CD4-positive, CD25-positive, alpha-beta regulatory T cell (primary cell): ENCODE results near the gene OSGIN1. TPM values are rescaled to one million over a fixed set of nuclear protein-coding genes. Genes with fewer than 3 reads are reported as not detected.
A peak's percentile ranks its signal among the peaks of the same experiment; 100 is the strongest.

Experiments
- ATAC-seq, 2 donors: fragments of 150-1000 bp; cut with Tn5 transposase; one replicate each; pipeline ENCODE4 v1.10.0; 2021; ENCODE audit warnings: low read depth in 2 of 2, moderate number of reproducible peaks in 2 of 2, moderate library complexity in 1 of 2
- DNase-seq, 3 donors: peaks; one replicate each; pipeline versions ENCODE4 v3.0.0 to v3.0.0-alpha.2; 2012 to 2022; ENCODE audit warnings: mixed read lengths in 1 of 3
- H3K27ac ChIP-seq: one replicate; pipeline ENCODE4 v1.7.0; 2013; ENCODE audit warnings: mild to moderate bottlenecking, low read length; ENCODE audit not compliant: insufficient read depth, poor library complexity, severe bottlenecking
- H3K27me3 ChIP-seq: one replicate; pipeline ENCODE4 v1.7.0; 2013; ENCODE audit warnings: low read length; ENCODE audit not compliant: control insufficient read depth, insufficient read depth
- H3K36me3 ChIP-seq: one replicate; pipeline ENCODE4 v1.7.0; 2013; ENCODE audit warnings: mild to moderate bottlenecking, low read length, moderate library complexity; ENCODE audit not compliant: control insufficient read depth, insufficient read depth
- H3K4me1 ChIP-seq: 2 replicates; pipeline ENCODE4 v1.7.0; 2013; ENCODE audit warnings: mild to moderate bottlenecking, low read length; ENCODE audit not compliant: insufficient read depth, control insufficient read depth, poor library complexity, severe bottlenecking
- H3K4me3 ChIP-seq: one replicate; pipeline ENCODE4 v1.7.0; 2013; ENCODE audit warnings: low read depth, mild to moderate bottlenecking, low read length, moderate library complexity
- H3K9me3 ChIP-seq, 2 experiments: 1 replicate in 1 of 2; 2 replicates in 1 of 2; pipeline ENCODE4 v1.7.0; 2013; ENCODE audit warnings: low read length in 2 of 2, mild to moderate bottlenecking in 1 of 2, moderate library complexity in 1 of 2; ENCODE audit not compliant: control insufficient read depth in 2 of 2
- H3K27ac Mint-ChIP-seq, 3 donors: one replicate each; pipeline ENCODE4 v1.8.0; 2020 to 2022; ENCODE audit warnings: mild to moderate bottlenecking in 3 of 3, mixed read lengths in 3 of 3, moderate library complexity in 2 of 3
- H3K27me3 Mint-ChIP-seq: one replicate; pipeline ENCODE4 v1.8.0; 2022; ENCODE audit warnings: mild to moderate bottlenecking, mixed read lengths
- H3K36me3 Mint-ChIP-seq: one replicate; pipeline ENCODE4 v1.8.0; 2020; ENCODE audit warnings: mixed read lengths
- H3K4me1 Mint-ChIP-seq, 4 donors: one replicate each; pipeline ENCODE4 v1.8.0; 2020 to 2022; ENCODE audit warnings: mixed read lengths in 4 of 4, mild to moderate bottlenecking in 1 of 4
- H3K4me3 Mint-ChIP-seq, 4 donors: one replicate each; pipeline ENCODE4 v1.8.0; 2020 to 2022; ENCODE audit warnings: mild to moderate bottlenecking in 4 of 4, mixed read lengths in 4 of 4, moderate library complexity in 3 of 4
- H3K9me3 Mint-ChIP-seq, 7 donors: one replicate each; pipeline ENCODE4 v1.8.0; 2020 to 2022; ENCODE audit warnings: mixed read lengths in 7 of 7, mild to moderate bottlenecking in 3 of 7, moderate library complexity in 2 of 7
- polyA plus RNA-seq, 4 donors: library from polyadenylated mRNA; unstranded; fragments of 300-500 nt; fragmentation: Illumina TruSeq; gene quantifications; one replicate each; pipeline ENCODE4 v1.2.3, GENCODE V29; 2021
- total RNA-seq: library from RNA; stranded (reverse); gene quantifications from one replicate; pipeline ENCODE4 v1.2.3, GENCODE V29; 2022

The OSGIN1 gene
- total and polyA plus RNA-seq, 5 donors from 2014 or later = 0.29 to 0.72 TPM; not detected in 3

DNA sequence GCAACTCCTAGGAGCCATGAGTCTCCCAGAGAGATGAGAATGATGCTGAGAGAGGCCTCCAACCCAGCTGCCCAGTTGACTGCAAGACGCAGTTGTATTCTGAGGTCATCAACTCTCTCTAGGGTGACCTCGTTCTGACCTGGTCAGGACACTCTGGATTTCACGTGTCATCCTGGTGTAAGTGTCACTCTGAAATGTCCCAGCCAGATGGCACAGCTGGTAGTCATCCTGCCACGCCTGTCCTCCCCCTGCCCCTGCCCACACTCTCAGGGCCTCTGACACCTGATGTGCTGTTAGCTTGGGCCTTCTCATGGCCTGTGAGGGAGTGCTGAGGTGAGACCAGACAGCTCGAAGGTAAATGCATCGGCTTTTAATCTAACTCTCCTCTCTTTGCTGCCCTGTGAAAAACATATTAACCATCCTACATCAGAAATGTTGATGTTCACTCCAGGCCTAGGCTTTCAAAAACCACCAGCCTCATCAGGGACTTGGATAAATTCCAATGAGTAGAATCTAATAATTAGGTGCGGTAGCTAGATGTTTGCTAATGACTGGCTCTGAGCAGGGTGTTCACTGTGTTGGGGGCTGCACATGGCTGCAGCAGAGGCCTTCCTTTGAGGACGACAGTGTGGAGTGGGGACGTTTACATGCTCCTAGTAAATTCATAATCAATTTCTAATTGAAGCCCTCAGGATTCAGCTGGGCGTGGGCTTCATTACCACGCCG is 40.4 kb upstream of the OSGIN1 start:
- H3K4me1 ChIP-seq = no peaks in the 10 kb centered on the region
- Mint-ChIP-seq H3K9me3 (peaks cover 0 to 4% (median 0%) of the 10 kb centered on the region in 7 donors), H3K27me3 (no peaks in the 10 kb centered on the region), H3K4me1 (peaks cover 0 to 8% (median 0%) of the 10 kb centered on the region in 4 donors), H3K4me3 (no peak overlapping the region), H3K27ac (no peak overlapping the region), H3K36me3 (peaks cover 49% of the 10 kb centered on the region)
- H3K9me3 ChIP-seq = no peaks in the 10 kb centered on the region
- ATAC-seq = no peak
- H3K27ac ChIP-seq = no peak overlapping the region
- no peak for DNase-seq
- no peak overlapping the region for H3K4me3 ChIP-seq
- H3K27me3 ChIP-seq = no peaks in the 10 kb centered on the region
- H3K36me3 ChIP-seq = peaks cover 71% of the 10 kb centered on the region

GRCh38 chr16:83913245-83913633 is 39.8 kb upstream of the OSGIN1 start:
- peaks cover 54% of the 10 kb centered on the region for H3K36me3 Mint-ChIP-seq
- no peak for DNase-seq
- H3K4me3 Mint-ChIP-seq = no peak overlapping the region
- H3K27me3 Mint-ChIP-seq = no peaks in the 10 kb centered on the region
- ATAC-seq = no peak
- peaks cover 0 to 4% (median 0%) of the 10 kb centered on the region in 7 donors for H3K9me3 Mint-ChIP-seq
- no peak overlapping the region for H3K27ac ChIP-seq
- peaks cover 0 to 8% (median 0%) of the 10 kb centered on the region in 4 donors for H3K4me1 Mint-ChIP-seq
- H3K27ac Mint-ChIP-seq = no peak overlapping the region
- no peaks in the 10 kb centered on the region for H3K4me1 ChIP-seq
- H3K4me3 ChIP-seq = no peak overlapping the region
- H3K9me3 ChIP-seq = no peaks in the 10 kb centered on the region
- peaks cover 75% of the 10 kb centered on the region for H3K36me3 ChIP-seq
- H3K27me3 ChIP-seq = no peaks in the 10 kb centered on the region

DNA sequence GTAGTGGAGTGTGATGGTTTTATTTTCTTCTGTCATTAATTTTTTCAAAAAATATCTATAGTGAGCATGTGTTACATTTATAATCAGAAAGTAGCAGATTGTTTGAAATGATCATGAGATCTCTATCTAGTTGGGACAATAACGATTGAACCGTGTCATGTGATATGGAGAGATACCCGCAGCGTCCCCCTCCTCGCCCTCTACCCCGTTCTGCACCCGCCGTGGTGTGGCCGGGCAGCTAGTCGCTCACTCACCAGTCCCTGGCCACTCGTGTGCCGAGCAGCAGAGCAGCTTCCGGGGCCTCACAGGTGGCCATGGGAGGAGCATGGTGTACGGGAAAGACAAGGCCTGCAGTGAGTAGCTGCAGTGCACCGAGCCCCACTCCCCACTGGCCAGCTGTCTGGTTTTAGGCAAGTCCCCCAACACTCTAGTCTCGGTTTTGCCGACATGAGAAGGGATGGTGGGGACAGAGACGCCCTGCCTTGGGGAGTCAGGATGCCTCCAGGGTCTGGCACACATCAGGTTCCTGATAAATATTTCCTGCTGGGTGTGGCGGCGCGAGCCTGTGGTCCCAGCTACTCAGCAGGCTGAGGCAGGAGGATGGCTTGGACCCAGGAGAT is 38.8 kb upstream of the OSGIN1 start:
- H3K4me1 ChIP-seq = no peaks in the 10 kb centered on the region
- DNase-seq = no peak
- no peak overlapping the region for H3K4me3 Mint-ChIP-seq
- H3K4me3 ChIP-seq = no peak overlapping the region
- H3K36me3 ChIP-seq = peaks cover 77% of the 10 kb centered on the region
- no peak for ATAC-seq
- H3K9me3 Mint-ChIP-seq = peaks cover 0 to 4% (median 0%) of the 10 kb centered on the region in 7 donors
- no peak overlapping the region for H3K27ac ChIP-seq
- peak overlapping the region in 1 of 3 donors; percentile 56 for H3K27ac Mint-ChIP-seq
- H3K9me3 ChIP-seq = no peaks in the 10 kb centered on the region
- no peaks in the 10 kb centered on the region for H3K27me3 ChIP-seq
- peaks cover 0 to 5% (median 0%) of the 10 kb centered on the region in 4 donors for H3K4me1 Mint-ChIP-seq
- H3K36me3 Mint-ChIP-seq = peaks cover 53% of the 10 kb centered on the region
- no peaks in the 10 kb centered on the region for H3K27me3 Mint-ChIP-seq

DNA sequence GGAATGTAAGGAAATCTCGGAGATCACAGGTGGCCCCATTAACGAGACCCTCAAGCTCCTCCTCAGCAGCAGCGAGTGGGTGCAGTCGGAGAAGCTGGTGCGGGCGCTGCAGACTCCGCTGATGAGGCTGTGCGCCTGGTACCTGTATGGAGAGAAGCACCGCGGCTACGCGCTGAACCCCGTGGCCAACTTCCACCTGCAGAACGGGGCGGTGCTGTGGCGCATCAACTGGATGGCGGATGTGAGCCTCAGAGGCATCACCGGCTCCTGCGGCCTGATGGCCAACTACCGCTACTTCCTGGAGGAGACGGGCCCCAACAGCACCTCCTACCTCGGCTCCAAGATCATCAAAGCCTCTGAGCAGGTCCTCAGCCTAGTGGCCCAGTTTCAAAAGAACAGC is 38.0 kb upstream of the OSGIN1 start:
- Histone ChIP-seq H3K4me3 (no peak overlapping the region), H3K27me3 (no peaks in the 10 kb centered on the region), H3K36me3 (peaks cover 80% of the 10 kb centered on the region), H3K9me3 (no peaks in the 10 kb centered on the region), H3K27ac (no peak overlapping the region), H3K4me1 (no peaks in the 10 kb centered on the region)
- Mint-ChIP-seq H3K4me1 (peaks cover 0 to 5% (median 0%) of the 10 kb centered on the region in 4 donors), H3K4me3 (no peak overlapping the region), H3K27ac (no peak overlapping the region), H3K27me3 (no peaks in the 10 kb centered on the region), H3K9me3 (peaks cover 0 to 4% (median 0%) of the 10 kb centered on the region in 7 donors), H3K36me3 (peaks cover 59% of the 10 kb centered on the region)
- ATAC-seq = no peak
- DNase-seq = no peak

GRCh38 chr16:83915491-83915890 is 37.5 kb upstream of the OSGIN1 start:
- H3K36me3 ChIP-seq = peaks cover 79% of the 10 kb centered on the region
- ATAC-seq (no peak), DNase-seq (no peak)
- Mint-ChIP-seq H3K27ac (no peak overlapping the region), H3K27me3 (no peaks in the 10 kb centered on the region), H3K36me3 (peaks cover 61% of the 10 kb centered on the region), H3K9me3 (peaks cover 0 to 4% (median 0%) of the 10 kb centered on the region in 7 donors), H3K4me1 (peaks cover 0 to 5% (median 0%) of the 10 kb centered on the region in 4 donors), H3K4me3 (no peak overlapping the region)
- H3K27me3 ChIP-seq = no peaks in the 10 kb centered on the region
- no peaks in the 10 kb centered on the region for H3K4me1 ChIP-seq
- no peak overlapping the region for H3K4me3 ChIP-seq
- no peaks in the 10 kb centered on the region for H3K9me3 ChIP-seq
- no peak overlapping the region for H3K27ac ChIP-seq

DNA sequence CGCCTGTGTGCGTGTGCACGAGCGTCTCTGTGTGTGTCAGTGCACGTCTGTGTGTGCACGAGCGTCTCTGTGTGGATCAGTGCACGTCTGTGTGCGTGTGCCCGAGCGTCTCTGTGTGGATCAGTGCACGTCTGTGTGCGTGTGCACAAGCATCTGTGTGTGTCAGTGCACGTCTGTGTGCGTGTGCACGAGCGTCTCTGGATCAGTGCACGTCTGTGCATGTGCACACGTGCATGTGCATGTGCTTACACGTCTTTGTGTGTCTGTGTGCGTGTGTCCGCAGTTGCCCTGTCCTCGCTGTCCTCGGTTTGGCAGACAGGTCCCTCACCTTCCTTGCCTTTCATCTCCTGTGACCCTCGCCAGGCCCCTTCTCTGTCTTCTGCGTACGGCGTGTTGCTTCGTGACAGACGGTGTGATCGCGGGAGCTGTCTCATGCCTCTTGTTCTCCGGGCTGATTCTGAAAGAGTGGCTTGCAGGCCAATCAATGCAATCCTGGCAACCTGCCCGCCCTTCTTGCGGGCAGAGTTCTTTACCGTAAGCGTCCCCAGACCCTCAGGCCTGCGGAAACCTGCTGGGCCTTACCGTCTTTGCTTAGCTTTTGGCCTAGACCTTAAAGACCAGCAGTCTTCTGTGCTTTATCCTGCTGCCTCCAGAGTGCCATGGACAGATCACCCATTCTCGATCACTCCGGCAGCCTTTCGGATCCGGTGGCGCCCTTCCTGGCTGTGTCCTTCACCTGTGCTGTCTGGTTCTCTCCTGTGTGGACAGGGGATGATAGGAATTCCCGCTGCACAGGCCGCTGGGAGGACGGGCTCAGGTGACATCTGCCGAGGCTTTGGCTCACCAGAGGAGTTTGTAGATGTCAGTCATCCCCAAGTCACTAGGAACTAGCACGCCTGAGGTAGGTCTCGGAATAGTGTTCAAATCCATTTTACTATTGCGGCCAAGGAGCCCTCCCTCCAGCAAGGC is 35.6 kb upstream of the OSGIN1 start:
- DNase-seq (no peak), ATAC-seq (no peak)
- no peaks in the 10 kb centered on the region for H3K27me3 Mint-ChIP-seq
- peaks cover 0 to 5% (median 0%) of the 10 kb centered on the region in 4 donors for H3K4me1 Mint-ChIP-seq
- Histone ChIP-seq H3K9me3 (no peaks in the 10 kb centered on the region), H3K36me3 (peaks cover 62% of the 10 kb centered on the region), H3K4me3 (no peak overlapping the region), H3K27ac (no peak overlapping the region), H3K4me1 (no peaks in the 10 kb centered on the region), H3K27me3 (no peaks in the 10 kb centered on the region)
- no peak overlapping the region for H3K4me3 Mint-ChIP-seq
- H3K9me3 Mint-ChIP-seq = peaks cover 0 to 4% (median 0%) of the 10 kb centered on the region in 7 donors
- H3K27ac Mint-ChIP-seq = no peak overlapping the region
- H3K36me3 Mint-ChIP-seq = peaks cover 66% of the 10 kb centered on the region

GRCh38 chr16:83920894-83921491 is 32.0 kb upstream of the OSGIN1 start:
- Mint-ChIP-seq H3K9me3 (peaks cover 0 to 2% (median 0%) of the 10 kb centered on the region in 7 donors), H3K4me1 (peaks cover 0 to 6% (median 0%) of the 10 kb centered on the region in 4 donors), H3K27ac (peak overlapping the region in 1 of 3 donors; percentile 50), H3K27me3 (no peaks in the 10 kb centered on the region), H3K36me3 (peaks cover 49% of the 10 kb centered on the region), H3K4me3 (no peak overlapping the region)
- DNase-seq (no peak), ATAC-seq (no peak)
- H3K4me1 ChIP-seq = no peaks in the 10 kb centered on the region
- no peak overlapping the region for H3K4me3 ChIP-seq
- H3K27me3 ChIP-seq = no peaks in the 10 kb centered on the region
- no peaks in the 10 kb centered on the region for H3K9me3 ChIP-seq
- no peak overlapping the region for H3K27ac ChIP-seq
- H3K36me3 ChIP-seq = peaks cover 31% of the 10 kb centered on the region
